AG09309 (cell line): ENCODE results near the gene IL17RB.

Source experiments
- DNase-seq: peaks from one replicate; pipeline ENCODE4 v3.0.0-alpha.2; 2010; ENCODE audit warnings: low read depth
- H3K4me3 ChIP-seq: 2 replicates; pipeline ENCODE4 v1.5.1; 2011; ENCODE audit warnings: mild to moderate bottlenecking, low read depth, low read length, moderate library complexity; ENCODE audit not compliant: control insufficient read depth
- TF ChIP-seq, protein P1 (sequence below): IDR thresholded peaks from 2 replicates; pipeline ENCODE4 v1.5.1; 2011; ENCODE audit warnings: mild to moderate bottlenecking, low read depth, low read length, inconsistent platforms; ENCODE audit not compliant: insufficient read depth, control insufficient read depth; ENCODE audit errors: missing control alignments

IL17RB gene

DNA sequence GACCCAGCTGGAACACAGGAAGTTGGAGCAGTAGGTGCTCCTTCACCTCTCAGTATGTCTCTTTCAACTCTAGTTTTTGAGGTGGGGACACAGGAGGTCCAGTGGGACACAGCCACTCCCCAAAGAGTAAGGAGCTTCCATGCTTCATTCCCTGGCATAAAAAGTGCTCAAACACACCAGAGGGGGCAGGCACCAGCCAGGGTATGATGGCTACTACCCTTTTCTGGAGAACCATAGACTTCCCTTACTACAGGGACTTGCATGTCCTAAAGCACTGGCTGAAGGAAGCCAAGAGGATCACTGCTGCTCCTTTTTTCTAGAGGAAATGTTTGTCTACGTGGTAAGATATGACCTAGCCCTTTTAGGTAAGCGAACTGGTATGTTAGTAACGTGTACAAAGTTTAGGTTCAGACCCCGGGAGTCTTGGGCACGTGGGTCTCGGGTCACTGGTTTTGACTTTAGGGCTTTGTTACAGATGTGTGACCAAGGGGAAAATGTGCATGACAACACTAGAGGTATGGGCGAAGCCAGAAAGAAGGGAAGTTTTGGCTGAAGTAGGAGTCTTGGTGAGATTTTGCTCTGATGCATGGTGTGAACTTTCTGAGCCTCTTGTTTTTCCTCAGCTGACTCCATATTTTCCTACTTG is 11.9 kb downstream of the IL17RB start:
- no peak for DNase-seq
- H3K4me3 ChIP-seq, result no peak overlapping the region
- TF ChIP-seq, protein P1, sequence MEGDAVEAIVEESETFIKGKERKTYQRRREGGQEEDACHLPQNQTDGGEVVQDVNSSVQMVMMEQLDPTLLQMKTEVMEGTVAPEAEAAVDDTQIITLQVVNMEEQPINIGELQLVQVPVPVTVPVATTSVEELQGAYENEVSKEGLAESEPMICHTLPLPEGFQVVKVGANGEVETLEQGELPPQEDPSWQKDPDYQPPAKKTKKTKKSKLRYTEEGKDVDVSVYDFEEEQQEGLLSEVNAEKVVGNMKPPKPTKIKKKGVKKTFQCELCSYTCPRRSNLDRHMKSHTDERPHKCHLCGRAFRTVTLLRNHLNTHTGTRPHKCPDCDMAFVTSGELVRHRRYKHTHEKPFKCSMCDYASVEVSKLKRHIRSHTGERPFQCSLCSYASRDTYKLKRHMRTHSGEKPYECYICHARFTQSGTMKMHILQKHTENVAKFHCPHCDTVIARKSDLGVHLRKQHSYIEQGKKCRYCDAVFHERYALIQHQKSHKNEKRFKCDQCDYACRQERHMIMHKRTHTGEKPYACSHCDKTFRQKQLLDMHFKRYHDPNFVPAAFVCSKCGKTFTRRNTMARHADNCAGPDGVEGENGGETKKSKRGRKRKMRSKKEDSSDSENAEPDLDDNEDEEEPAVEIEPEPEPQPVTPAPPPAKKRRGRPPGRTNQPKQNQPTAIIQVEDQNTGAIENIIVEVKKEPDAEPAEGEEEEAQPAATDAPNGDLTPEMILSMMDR, result no peak

DNA sequence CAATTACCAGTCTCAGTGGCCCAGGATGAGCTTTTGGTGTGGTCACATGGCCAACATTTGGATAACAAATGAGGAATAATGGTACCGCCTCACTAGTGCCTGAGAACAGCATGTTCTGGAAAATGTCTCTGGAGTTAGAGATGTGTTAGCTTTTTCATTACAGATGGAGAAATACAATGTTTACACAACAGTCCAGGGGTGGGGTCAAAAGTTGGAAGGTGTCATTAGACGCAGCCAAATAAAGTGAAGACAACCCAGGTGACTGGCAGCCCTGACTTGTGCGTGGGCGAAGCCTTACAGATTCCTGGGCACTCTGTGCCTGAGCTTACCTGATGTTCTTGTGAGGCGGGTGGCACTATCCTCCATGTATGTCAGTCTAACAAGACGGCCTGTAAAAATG is 12.8 kb downstream of the IL17RB start:
- DNase-seq, result no peak
- H3K4me3 ChIP-seq, result no peak overlapping the region
- TF ChIP-seq, protein P1, result no peak

DNA sequence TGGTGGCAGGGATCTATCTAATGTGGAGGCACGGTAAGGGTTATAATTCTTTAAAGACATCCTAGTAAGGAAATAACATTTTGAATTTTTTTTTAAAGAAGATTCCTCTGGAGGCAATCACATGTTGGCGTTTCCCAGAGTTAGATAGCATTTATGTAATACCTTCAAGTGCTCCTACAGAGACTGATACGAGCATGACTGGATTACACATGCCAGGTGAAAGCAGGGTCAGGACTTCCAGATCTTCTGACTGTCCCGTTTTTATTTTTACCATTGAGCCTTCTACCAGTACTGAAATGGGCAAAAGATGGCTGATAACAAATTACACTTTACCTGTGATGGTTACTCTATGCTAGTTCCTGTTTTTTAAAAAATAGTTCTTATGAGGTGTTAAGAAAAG is 13.8 kb downstream of the IL17RB start:
- TF ChIP-seq, protein P1, result no peak
- no peak for DNase-seq

DNA sequence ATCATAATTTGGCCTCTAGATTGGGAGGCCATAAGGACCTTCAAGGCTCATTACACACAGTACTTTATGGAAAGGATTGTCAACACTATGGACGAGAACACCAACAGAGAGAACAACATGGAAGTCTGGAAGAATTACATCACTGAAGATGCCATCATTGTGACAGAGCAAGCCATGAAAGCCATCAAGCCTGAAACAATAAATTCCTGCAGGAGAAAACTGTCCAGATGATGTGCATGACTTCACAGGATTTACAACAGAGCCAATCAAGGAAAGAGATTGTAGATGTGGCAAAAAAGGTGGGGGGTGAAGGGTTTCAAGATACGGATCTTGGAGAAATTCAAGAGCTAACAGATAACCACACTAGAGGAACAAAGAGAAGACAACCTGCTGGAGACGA is 15.9 kb downstream of the IL17RB start:
- DNase-seq, result no peak
- TF ChIP-seq, protein P1, result no peak
- no peak overlapping the region for H3K4me3 ChIP-seq

More for the DNA sequence above, 13.8 kb downstream of the IL17RB start:
- no peak overlapping the region for H3K4me3 ChIP-seq

DNA sequence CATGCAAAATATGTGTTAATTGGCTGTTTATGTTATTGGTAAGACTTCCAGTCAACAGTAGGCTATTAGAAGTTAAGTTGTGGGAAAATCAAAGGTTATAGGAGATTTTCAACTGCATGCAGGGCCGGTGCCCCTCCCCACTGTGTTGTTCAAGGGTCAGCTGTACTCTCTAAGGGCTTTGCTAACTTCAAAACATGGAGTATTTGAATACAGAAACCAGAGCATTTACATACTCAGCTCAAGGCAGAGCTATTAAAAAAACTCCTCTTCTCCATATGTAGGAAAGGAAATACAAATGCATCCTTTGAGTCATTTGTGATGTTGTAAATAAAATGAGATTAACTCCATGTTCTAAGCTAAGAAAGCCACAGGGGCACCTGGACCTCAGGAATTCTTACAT is 16.8 kb downstream of the IL17RB start:
- no peak for DNase-seq
- no peak overlapping the region for H3K4me3 ChIP-seq
- TF ChIP-seq, protein P1, result no peak

DNA sequence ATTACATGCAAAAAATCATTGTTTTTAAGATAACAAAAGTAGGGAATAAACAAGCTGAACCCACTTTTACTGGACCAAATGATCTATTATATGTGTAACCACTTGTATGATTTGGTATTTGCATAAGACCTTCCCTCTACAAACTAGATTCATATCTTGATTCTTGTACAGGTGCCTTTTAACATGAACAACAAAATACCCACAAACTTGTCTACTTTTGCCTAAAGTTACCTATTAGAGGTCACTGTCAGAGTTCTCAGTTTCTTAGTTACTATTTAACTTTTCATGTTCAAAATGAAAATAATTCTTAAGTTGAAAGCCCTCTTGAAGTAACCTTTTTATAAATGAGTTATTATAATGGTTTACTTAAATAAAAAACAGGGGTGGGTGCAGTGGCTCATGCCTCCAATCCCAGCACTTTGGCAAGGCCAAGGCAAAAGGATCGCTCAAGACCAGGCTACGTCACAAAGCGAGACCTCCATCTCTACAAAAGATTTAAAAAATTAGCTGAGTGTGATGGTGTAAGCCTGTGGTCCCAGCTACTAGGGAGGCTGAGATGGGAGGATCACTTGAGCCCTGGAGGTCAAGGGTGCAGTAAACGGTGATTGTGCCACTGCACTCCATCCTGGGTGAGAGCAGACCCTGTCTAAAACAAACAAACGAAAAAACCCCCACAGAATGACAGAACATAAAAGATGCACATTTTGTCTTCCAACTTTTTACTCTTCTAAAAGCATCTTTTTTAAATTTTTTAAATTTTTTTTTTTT is 19.5 kb downstream of the IL17RB start:
- no peak overlapping the region for H3K4me3 ChIP-seq
- no peak for DNase-seq
- TF ChIP-seq, protein P1, result no peak
